IPS-20b (cell line): ENCODE measurements around the gene GASK1A.

Experiments
- H3K27ac ChIP-seq: one replicate; pipeline ENCODE4 v1.5.1; 2013; ENCODE audit warnings: low read length
- H3K27me3 ChIP-seq: 2 replicates; pipeline ENCODE4 v1.6.1; 2013; ENCODE audit warnings: mild to moderate bottlenecking, low read length, inconsistent platforms; ENCODE audit not compliant: insufficient read depth
- H3K36me3 ChIP-seq: 2 replicates; pipeline ENCODE4 v1.6.1; 2013; ENCODE audit warnings: low read depth, mild to moderate bottlenecking, inconsistent platforms, low read length, moderate library complexity; ENCODE audit not compliant: insufficient read depth
- H3K4me1 ChIP-seq: 2 replicates; pipeline ENCODE4 v1.6.1; 2013; ENCODE audit warnings: mild to moderate bottlenecking, control low read depth, inconsistent platforms, low read length, moderate library complexity; ENCODE audit not compliant: insufficient read depth
- H3K4me3 ChIP-seq: 2 replicates; pipeline ENCODE4 v1.5.1; 2013; ENCODE audit warnings: mild to moderate bottlenecking, low read length, inconsistent platforms
- H3K9ac ChIP-seq: 2 replicates; pipeline ENCODE4 v1.6.1; 2013; ENCODE audit warnings: low read depth, mild to moderate bottlenecking, inconsistent platforms, low read length, moderate library complexity
- H3K9me3 ChIP-seq: 2 replicates; pipeline ENCODE4 v1.6.1; 2013; ENCODE audit warnings: mild to moderate bottlenecking, low read depth, low read length, inconsistent platforms; ENCODE audit not compliant: insufficient read depth

GASK1A gene

DNA sequence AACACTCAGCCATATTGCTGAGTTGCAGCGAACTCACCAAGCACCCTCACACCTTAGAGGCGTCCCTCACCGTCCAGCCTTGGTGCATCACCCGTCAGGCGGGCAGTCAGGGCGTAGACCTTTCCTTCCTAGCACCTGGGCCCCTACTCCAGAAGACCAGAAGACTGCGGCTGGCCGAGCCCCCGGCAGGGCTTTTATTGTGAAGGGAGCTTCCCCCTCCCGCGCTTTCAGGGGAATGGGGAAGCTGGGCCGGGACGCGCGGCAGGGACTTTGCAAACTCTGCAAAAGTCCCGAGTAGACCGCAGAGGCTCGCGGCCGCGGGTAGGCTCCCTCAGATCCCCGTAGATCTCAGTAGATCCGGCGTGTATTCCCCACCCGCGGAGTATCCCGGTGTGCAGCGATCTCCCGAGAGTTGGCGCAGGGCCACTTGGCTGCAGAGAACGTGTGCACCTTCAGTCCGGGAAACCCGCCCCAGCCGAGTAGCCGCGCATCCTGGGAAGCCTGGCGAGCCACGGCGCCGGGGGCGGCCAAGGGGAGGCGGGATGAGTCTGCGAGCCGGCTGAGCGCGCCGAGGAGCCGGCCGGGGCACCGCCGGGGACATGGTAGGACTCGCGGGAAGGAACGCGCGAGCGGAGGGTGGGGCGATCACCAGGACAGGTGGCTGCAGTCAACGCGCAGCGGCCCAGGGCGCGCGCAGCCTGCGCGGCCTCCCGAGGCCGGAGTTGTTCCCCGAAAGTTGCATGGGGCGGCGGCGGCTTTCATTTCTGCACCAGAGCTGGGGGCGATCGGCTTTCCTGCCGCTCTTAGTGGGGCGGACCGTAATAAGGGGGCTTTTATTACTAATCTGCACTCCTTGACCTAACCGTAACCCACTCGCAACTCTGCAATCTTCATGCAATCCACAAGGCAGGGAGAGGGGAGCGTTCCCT is at the start of gene GASK1A:
TSS of gene GASK1A (plus strand) at position 268 of the 929 bp plus-strand sequence. CDS start at position 600, 332 bp downstream.
- Histone ChIP-seq H3K9ac (peak within 1 kb of the TSS; percentile 82), H3K36me3 (no peaks in the 10 kb centered on the region), H3K4me1 (peaks cover 29% of the 10 kb centered on the region; the same call in 1 of the 2 replicates), H3K4me3 (peak within 1 kb of the TSS; percentile 84), H3K9me3 (peaks cover 19% of the 10 kb centered on the region), H3K27me3 (peaks cover 48% of the 10 kb centered on the region), H3K27ac (no peak within 1 kb of the TSS)

- Histone ChIP-seq H3K4me1 (no peaks in the 10 kb centered on the region), H3K9me3 (no peaks in the 10 kb centered on the region), H3K27ac (no peak overlapping the region), H3K4me3 (no peak overlapping the region), H3K36me3 (no peaks in the 10 kb centered on the region), H3K9ac (no peak overlapping the region), H3K27me3 (no peaks in the 10 kb centered on the region)
These were observed 45.0 kb upstream of the GASK1A start for GRCh38 chr3:42934111-42934510.

- Histone ChIP-seq H3K27ac (no peak overlapping the region), H3K36me3 (no peaks in the 10 kb centered on the region), H3K9me3 (no peaks in the 10 kb centered on the region), H3K27me3 (no peaks in the 10 kb centered on the region), H3K9ac (no peak overlapping the region), H3K4me3 (no peak overlapping the region), H3K4me1 (no peaks in the 10 kb centered on the region)
These were observed 44.2 kb upstream of the GASK1A start for GRCh38 chr3:42934910-42935309.

DNA sequence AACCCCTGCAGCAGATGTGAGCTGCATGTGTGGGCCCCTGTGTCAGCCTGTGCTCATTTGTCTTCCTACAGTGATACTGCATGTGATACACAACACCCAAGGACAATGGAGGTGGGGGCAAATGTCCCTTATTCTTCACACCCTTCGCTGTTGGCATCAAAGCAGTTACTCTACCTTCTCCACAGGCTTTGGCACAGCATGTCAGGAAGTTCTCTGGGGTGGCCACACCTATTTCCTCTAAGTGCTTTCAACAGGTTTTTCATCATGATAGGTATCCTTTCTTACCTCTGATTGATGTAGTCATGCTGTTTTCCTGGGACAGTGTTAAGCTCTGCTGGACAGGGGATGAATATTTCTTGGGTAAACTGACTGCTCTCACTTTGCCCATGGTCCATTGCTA is 43.6 kb upstream of the GASK1A start:
- H3K27me3 ChIP-seq = no peaks in the 10 kb centered on the region
- H3K4me3 ChIP-seq = no peak overlapping the region
- no peaks in the 10 kb centered on the region for H3K4me1 ChIP-seq
- no peak overlapping the region for H3K9ac ChIP-seq
- no peaks in the 10 kb centered on the region for H3K36me3 ChIP-seq
- H3K9me3 ChIP-seq = no peaks in the 10 kb centered on the region
- H3K27ac ChIP-seq = no peak overlapping the region

GRCh38 chr3:42936157-42936981 is 42.7 kb upstream of the GASK1A start:
- Histone ChIP-seq H3K9ac (no peak overlapping the region), H3K36me3 (no peaks in the 10 kb centered on the region), H3K27ac (no peak overlapping the region), H3K4me1 (no peaks in the 10 kb centered on the region), H3K27me3 (no peaks in the 10 kb centered on the region), H3K4me3 (no peak overlapping the region), H3K9me3 (no peaks in the 10 kb centered on the region)

GRCh38 chr3:42937334-42937733 is 41.8 kb upstream of the GASK1A start:
- Histone ChIP-seq H3K9ac (no peak overlapping the region), H3K36me3 (no peaks in the 10 kb centered on the region), H3K9me3 (no peaks in the 10 kb centered on the region), H3K4me3 (no peak overlapping the region), H3K27me3 (no peaks in the 10 kb centered on the region), H3K27ac (no peak overlapping the region), H3K4me1 (no peaks in the 10 kb centered on the region)

GRCh38 chr3:42942693-42943092 is 36.4 kb upstream of the GASK1A start:
- Histone ChIP-seq H3K36me3 (no peaks in the 10 kb centered on the region), H3K4me3 (no peak overlapping the region)

GRCh38 chr3:42946050-42946449 is 33.1 kb upstream of the GASK1A start:
- no peaks in the 10 kb centered on the region for H3K9me3 ChIP-seq

More at GRCh38 chr3:42942693-42943092, 36.4 kb upstream of the GASK1A start:
- Histone ChIP-seq H3K27ac (no peak overlapping the region), H3K4me1 (no peaks in the 10 kb centered on the region), H3K27me3 (no peaks in the 10 kb centered on the region), H3K9ac (no peak overlapping the region), H3K9me3 (no peaks in the 10 kb centered on the region)

DNA sequence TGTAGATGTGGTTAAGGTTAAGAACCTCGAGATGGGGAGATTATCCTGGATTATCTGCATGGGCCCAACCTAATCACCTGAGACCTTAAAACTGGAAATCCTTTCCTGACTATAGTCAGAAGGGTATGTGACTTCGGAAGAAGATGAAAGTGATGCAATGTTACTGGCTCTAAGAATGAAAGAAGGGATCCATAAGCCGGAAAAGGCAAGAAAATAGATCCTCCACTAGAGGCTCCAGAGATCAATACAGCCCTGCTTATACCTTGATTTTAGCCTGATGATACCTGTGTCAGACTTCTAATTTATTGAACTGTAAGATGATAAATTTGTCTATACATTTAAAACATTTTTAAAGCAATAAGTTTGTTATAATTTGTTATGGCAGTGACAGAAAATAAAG is 21.5 kb upstream of the GASK1A start:
- Histone ChIP-seq H3K36me3 (no peaks in the 10 kb centered on the region), H3K4me1 (no peaks in the 10 kb centered on the region), H3K27ac (no peak overlapping the region), H3K9me3 (no peaks in the 10 kb centered on the region), H3K27me3 (no peaks in the 10 kb centered on the region), H3K4me3 (no peak overlapping the region), H3K9ac (no peak overlapping the region)

More at GRCh38 chr3:42946050-42946449, 33.1 kb upstream of the GASK1A start:
- Histone ChIP-seq H3K27ac (no peak overlapping the region), H3K9ac (no peak overlapping the region), H3K4me1 (no peaks in the 10 kb centered on the region), H3K27me3 (no peaks in the 10 kb centered on the region), H3K4me3 (no peak overlapping the region), H3K36me3 (no peaks in the 10 kb centered on the region)

DNA sequence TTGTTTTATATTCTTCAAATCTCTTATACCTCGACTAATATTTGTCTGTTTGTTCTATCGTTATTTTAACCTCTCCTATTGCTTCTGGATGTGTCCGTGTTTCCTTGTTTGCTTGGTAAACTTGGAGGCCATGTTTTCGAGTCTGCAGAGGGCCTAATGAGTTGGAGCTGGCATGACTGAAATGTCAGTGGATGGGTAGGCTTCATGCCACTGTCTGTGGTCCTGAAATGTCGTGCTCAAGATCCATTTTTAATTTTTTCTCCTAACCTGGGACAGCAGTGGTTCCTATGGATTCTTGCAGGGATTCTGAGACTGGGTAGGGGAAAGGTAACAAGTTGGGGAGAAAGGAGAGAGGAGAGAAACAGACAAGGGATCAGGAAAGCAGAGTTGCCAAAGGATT is 18.8 kb upstream of the GASK1A start:
- Histone ChIP-seq H3K4me3 (no peak overlapping the region), H3K27ac (no peak overlapping the region), H3K9me3 (no peaks in the 10 kb centered on the region)

DNA sequence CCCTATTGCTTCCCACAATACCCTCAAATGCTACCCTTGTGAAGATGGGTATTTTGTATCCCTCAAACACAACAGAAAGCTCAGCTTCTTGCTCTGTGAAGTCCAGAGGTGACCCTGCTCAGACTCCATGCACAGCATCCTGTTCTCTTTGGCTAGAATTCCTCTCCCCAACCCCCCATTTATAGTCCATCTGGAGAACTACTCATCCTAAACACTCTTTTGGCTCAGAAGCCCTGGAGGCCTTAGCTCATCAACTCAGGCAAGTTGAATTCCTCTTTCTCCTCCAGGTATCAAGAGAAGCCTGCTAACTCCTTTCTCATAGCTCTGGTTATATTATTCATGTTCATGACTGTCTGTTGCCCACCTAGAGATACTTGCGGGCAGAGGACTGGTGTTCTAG is 18.3 kb upstream of the GASK1A start:
- H3K9ac ChIP-seq = no peak overlapping the region
- no peak overlapping the region for H3K27ac ChIP-seq
- H3K36me3 ChIP-seq = no peaks in the 10 kb centered on the region

More for the DNA sequence above, 18.8 kb upstream of the GASK1A start:
- H3K4me1 ChIP-seq = no peaks in the 10 kb centered on the region
- H3K36me3 ChIP-seq = no peaks in the 10 kb centered on the region
- H3K27me3 ChIP-seq = peaks cover 3% of the 10 kb centered on the region; the same call in 1 of the 2 replicates
- H3K9ac ChIP-seq = no peak overlapping the region

More for the DNA sequence above, 18.3 kb upstream of the GASK1A start:
- H3K9me3 ChIP-seq = no peaks in the 10 kb centered on the region
- peaks cover 3% of the 10 kb centered on the region; the same call in 1 of the 2 replicates for H3K27me3 ChIP-seq
- H3K4me1 ChIP-seq = no peaks in the 10 kb centered on the region
- no peak overlapping the region for H3K4me3 ChIP-seq
